ENCODE data around the gene LIN28B.
"Not testable (repeated sequence)": the region's sequence is repeated elsewhere in the genome, so short reads cannot be mapped to it uniquely, and the experiment has no call there.

LIN28B gene

GRCh38 chr6:104986625-104987024 lies 29.7 kb downstream of the LIN28B start:
- H3K27ac ChIP-seq (ENCODE audit: low read depth, low read length): no peak overlapping the region
- H3F3A ChIP-seq (ENCODE audit: control insufficient read depth, insufficient read depth): no peaks in the 10 kb centered on the region
- no peaks in the 10 kb centered on the region for H3K79me2 ChIP-seq (ENCODE audit: control insufficient read depth, low read length)
- no peaks in the 10 kb centered on the region for H3K9me2 ChIP-seq (replicated peaks; ENCODE audit: control insufficient read depth, low read length)
- no peaks in the 10 kb centered on the region for H4K20me1 ChIP-seq (ENCODE audit: control insufficient read depth, insufficient read depth, low read depth, low read length)
- no peaks in the 10 kb centered on the region for H3K36me3 ChIP-seq (ENCODE audit: control insufficient read depth, low read length)
- no peak overlapping the region for H3K4me2 ChIP-seq (ENCODE audit: low read length)
- TF ChIP-seq EZH2phosphoT487 (IDR thresholded peaks at IDR 0.05; ENCODE audit: borderline replicate concordance, low read length): no peak
- no peak for TF ChIP-seq CTCF (IDR thresholded peaks at IDR 0.05; ENCODE audit: low read depth, low read length, poor library complexity, severe bottlenecking)
- H3K27me3 ChIP-seq (ENCODE audit: control insufficient read depth, low read length): no peaks in the 10 kb centered on the region
- H3K4me1 ChIP-seq (ENCODE audit: control insufficient read depth, low read length): no peaks in the 10 kb centered on the region
- no peak overlapping the region for H3K4me3 ChIP-seq (ENCODE audit: low read length)
- no peaks in the 10 kb centered on the region for H3K9me3 ChIP-seq (ENCODE audit: control insufficient read depth, insufficient read depth, low read length)

GRCh38 chr6:104987218-104987617 lies 30.3 kb downstream of the LIN28B start:
- Histone ChIP-seq H3K27ac (ENCODE audit: low read depth, low read length) (no peak overlapping the region), H3K9me2 (replicated peaks; ENCODE audit: control insufficient read depth, low read length) (no peaks in the 10 kb centered on the region), H3K4me1 (ENCODE audit: control insufficient read depth, low read length) (no peaks in the 10 kb centered on the region), H3K36me3 (ENCODE audit: control insufficient read depth, low read length) (no peaks in the 10 kb centered on the region), H3K4me2 (ENCODE audit: low read length) (no peak overlapping the region), H4K20me1 (ENCODE audit: control insufficient read depth, insufficient read depth, low read depth, low read length) (no peaks in the 10 kb centered on the region), H3K27me3 (ENCODE audit: control insufficient read depth, low read length) (no peaks in the 10 kb centered on the region), H3F3A (ENCODE audit: control insufficient read depth, insufficient read depth) (no peaks in the 10 kb centered on the region), H3K4me3 (ENCODE audit: low read length) (no peak overlapping the region), H3K9me3 (ENCODE audit: control insufficient read depth, insufficient read depth, low read length) (no peaks in the 10 kb centered on the region), H3K79me2 (ENCODE audit: control insufficient read depth, low read length) (no peaks in the 10 kb centered on the region)
- TF ChIP-seq CTCF (IDR thresholded peaks at IDR 0.05; ENCODE audit: low read depth, low read length, poor library complexity, severe bottlenecking): no peak
- TF ChIP-seq EZH2phosphoT487 (IDR thresholded peaks at IDR 0.05; ENCODE audit: borderline replicate concordance, low read length): no peak

- no peak overlapping the region for H3K4me2 ChIP-seq (ENCODE audit: low read length)
- no peaks in the 10 kb centered on the region for H4K20me1 ChIP-seq (ENCODE audit: control insufficient read depth, insufficient read depth, low read depth, low read length)
- H3K4me3 ChIP-seq (ENCODE audit: low read length): no peak overlapping the region
- H3K27ac ChIP-seq (ENCODE audit: low read depth, low read length): no peak overlapping the region
- no peaks in the 10 kb centered on the region for H3K9me2 ChIP-seq (replicated peaks; ENCODE audit: control insufficient read depth, low read length)
- H3K79me2 ChIP-seq (ENCODE audit: control insufficient read depth, low read length): no peaks in the 10 kb centered on the region
- H3K4me1 ChIP-seq (ENCODE audit: control insufficient read depth, low read length): no peaks in the 10 kb centered on the region
- no peaks in the 10 kb centered on the region for H3K9me3 ChIP-seq (ENCODE audit: control insufficient read depth, insufficient read depth, low read length)
- no peaks in the 10 kb centered on the region for H3F3A ChIP-seq (ENCODE audit: control insufficient read depth, insufficient read depth)
- H3K27me3 ChIP-seq (ENCODE audit: control insufficient read depth, low read length): no peaks in the 10 kb centered on the region
- no peak for TF ChIP-seq CTCF (IDR thresholded peaks at IDR 0.05; ENCODE audit: low read depth, low read length, poor library complexity, severe bottlenecking)
- no peak for TF ChIP-seq EZH2phosphoT487 (IDR thresholded peaks at IDR 0.05; ENCODE audit: borderline replicate concordance, low read length)
- H3K36me3 ChIP-seq (ENCODE audit: control insufficient read depth, low read length): no peaks in the 10 kb centered on the region
Measured at GRCh38 chr6:104990085-104990484, 33.2 kb downstream of the LIN28B start.

GRCh38 chr6:104991062-104991461 lies 34.2 kb downstream of the LIN28B start:
- H3K36me3 ChIP-seq (ENCODE audit: control insufficient read depth, low read length); H3K4me3 ChIP-seq (ENCODE audit: low read length); H3K4me2 ChIP-seq (ENCODE audit: low read length); H3K4me1 ChIP-seq (ENCODE audit: control insufficient read depth, low read length); H3K9me2 ChIP-seq (replicated peaks; ENCODE audit: control insufficient read depth, low read length); H3K27ac ChIP-seq (ENCODE audit: low read depth, low read length); H4K20me1 ChIP-seq (ENCODE audit: control insufficient read depth, insufficient read depth, low read depth, low read length); H3K79me2 ChIP-seq (ENCODE audit: control insufficient read depth, low read length); H3F3A ChIP-seq (ENCODE audit: control insufficient read depth, insufficient read depth); H3K27me3 ChIP-seq (ENCODE audit: control insufficient read depth, low read length); H3K9me3 ChIP-seq (ENCODE audit: control insufficient read depth, insufficient read depth, low read length): not testable (repeated sequence)

- not testable (repeated sequence) for H3K9me3 ChIP-seq (ENCODE audit: control insufficient read depth, insufficient read depth, low read length); H3K4me3 ChIP-seq (ENCODE audit: low read length); H3K9me2 ChIP-seq (replicated peaks; ENCODE audit: control insufficient read depth, low read length); H3K4me1 ChIP-seq (ENCODE audit: control insufficient read depth, low read length); H3K4me2 ChIP-seq (ENCODE audit: low read length); H3K27ac ChIP-seq (ENCODE audit: low read depth, low read length); H3K79me2 ChIP-seq (ENCODE audit: control insufficient read depth, low read length); H4K20me1 ChIP-seq (ENCODE audit: control insufficient read depth, insufficient read depth, low read depth, low read length); H3K36me3 ChIP-seq (ENCODE audit: control insufficient read depth, low read length); H3F3A ChIP-seq (ENCODE audit: control insufficient read depth, insufficient read depth); H3K27me3 ChIP-seq (ENCODE audit: control insufficient read depth, low read length)
Measured at GRCh38 chr6:104993576-104993975, 36.7 kb downstream of the LIN28B start.
